Fibroblast of lung (primary cell): ENCODE data around the gene CACYBP. TPM values are rescaled to one million over a fixed set of nuclear protein-coding genes. Genes with fewer than 3 reads are reported as not detected.

Experiments used
- DNase-seq, 2 donors: peaks; one replicate each; pipeline versions ENCODE4 v3.0.0 to v3.0.0-alpha.2; 2010; ENCODE audit warnings: low read depth in 2 of 2
- H2AFZ ChIP-seq: 2 replicates; pipeline ENCODE4 v1.5.1; 2012; ENCODE audit warnings: low read length, control low read depth, inconsistent platforms
- H3K27ac ChIP-seq: 2 replicates; pipeline ENCODE4 v1.5.1; 2011; ENCODE audit warnings: low read length, control low read depth; ENCODE audit not compliant: insufficient read depth
- H3K27me3 ChIP-seq: 2 replicates; pipeline ENCODE4 v1.5.1; 2011; ENCODE audit warnings: mild to moderate bottlenecking, low read length; ENCODE audit not compliant: control insufficient read depth, insufficient read depth
- H3K36me3 ChIP-seq: 2 replicates; pipeline ENCODE4 v1.5.1; 2011; ENCODE audit warnings: low read length; ENCODE audit not compliant: control insufficient read depth, insufficient read depth
- H3K4me1 ChIP-seq: 2 replicates; pipeline ENCODE4 v1.5.1; 2011; ENCODE audit warnings: low read length; ENCODE audit not compliant: control insufficient read depth, insufficient read depth; ENCODE audit errors: extremely low read depth
- H3K4me2 ChIP-seq: 2 replicates; pipeline ENCODE4 v1.5.1; 2011; ENCODE audit warnings: low read length, control low read depth; ENCODE audit not compliant: insufficient read depth; ENCODE audit errors: extremely low read depth
- H3K4me3 ChIP-seq, 4 experiments: fragments of 200-600 bp in 1 of 4; sonication (generic) in 1 of 4; replicated peaks in 1 of 4; 2 replicates each; pipeline ENCODE4 v1.5.1; 2011 to 2016; ENCODE audit warnings: low read length in 4 of 4, low read depth in 3 of 4, mild to moderate bottlenecking in 3 of 4, control low read depth in 2 of 4, inconsistent platforms in 1 of 4, mixed read lengths in 1 of 4; ENCODE audit not compliant: insufficient read depth in 1 of 4; ENCODE audit errors: control extremely low read depth in 1 of 4
- H3K79me2 ChIP-seq: 2 replicates; pipeline ENCODE4 v1.5.1; 2012; ENCODE audit warnings: mild to moderate bottlenecking, low read length, inconsistent platforms; ENCODE audit not compliant: control insufficient read depth, insufficient read depth
- H3K9ac ChIP-seq: 2 replicates; pipeline ENCODE4 v1.5.1; 2011; ENCODE audit warnings: mild to moderate bottlenecking, low read length, control low read depth; ENCODE audit not compliant: insufficient read depth
- H3K9me3 ChIP-seq: 2 replicates; pipeline ENCODE4 v1.5.1; 2012; ENCODE audit warnings: low read depth, low read length; ENCODE audit not compliant: control insufficient read depth, insufficient read depth
- H4K20me1 ChIP-seq: 2 replicates; pipeline ENCODE4 v1.5.1; 2011; ENCODE audit warnings: low read length; ENCODE audit not compliant: control insufficient read depth, insufficient read depth; ENCODE audit errors: extremely low read depth
- EZH2 ChIP-seq: IDR thresholded peaks from 2 replicates; pipeline ENCODE4 v1.5.1; 2012; ENCODE audit warnings: low read length, control low read depth, mild to moderate bottlenecking; ENCODE audit errors: missing control alignments
- polyA plus RNA-seq, 2 donors: library from polyadenylated mRNA; depleted of rRNA in 1 of 2; stranded (reverse) in 1 of 2; unstranded in 1 of 2; fragments of >200 nt; gene quantifications; 2 replicates each; pipeline ENCODE4 v1.2.1, GENCODE V29; 2011 to 2012; ENCODE audit warnings: missing spikeins in 1 of 2
- total RNA-seq: library from RNA; depleted of rRNA; stranded (reverse); fragments of >200 nt; gene quantifications from 2 replicates; pipeline ENCODE4 v1.2.1, GENCODE V29; 2014
- TF ChIP-seq, protein P1 (sequence below), 2 donors: IDR thresholded peaks in 1 of 2; conservative IDR thresholded peaks in 1 of 2; 1 replicate in 1 of 2; 2 replicates in 1 of 2; pipeline ENCODE4 v1.5.1; 2011 to 2012; ENCODE audit warnings: low read length in 2 of 2, control low read depth in 1 of 2, inconsistent platforms in 1 of 2, low read depth in 1 of 2, mild to moderate bottlenecking in 1 of 2

Gene CACYBP
- total and polyA plus RNA-seq, 2 donors (not counting 1 experiment from before 2014, with no cell fraction given), result 55.6 to 238 TPM

DNA sequence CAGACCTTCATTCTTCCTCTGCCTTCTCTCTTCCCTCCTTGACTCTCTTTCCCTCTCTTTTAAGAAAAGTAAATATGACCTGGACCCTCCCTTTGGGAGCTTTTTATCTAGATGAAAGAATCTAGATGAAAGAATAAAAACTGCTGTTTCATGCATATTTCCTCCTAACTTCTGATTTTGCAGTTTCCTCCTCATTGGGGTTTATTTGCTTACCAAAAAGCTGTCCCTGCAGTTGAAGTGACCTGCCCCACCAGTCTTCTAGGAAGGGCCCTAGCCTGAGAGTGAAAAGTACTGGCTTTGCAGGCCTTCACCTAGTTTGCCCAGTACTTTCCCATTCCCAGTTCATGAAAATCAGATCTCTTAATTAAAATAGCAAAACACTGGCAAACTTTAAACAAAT is 28.3 kb upstream of the CACYBP start:
- H3K27ac ChIP-seq, result no peak overlapping the region
- no peaks in the 10 kb centered on the region for H4K20me1 ChIP-seq
- no peaks in the 10 kb centered on the region for H3K9me3 ChIP-seq
- no peak overlapping the region for H2AFZ ChIP-seq
- no peak overlapping the region for H3K4me3 ChIP-seq
- no peak overlapping the region for H3K4me2 ChIP-seq
- DNase-seq, result no peak
- H3K36me3 ChIP-seq, result no peaks in the 10 kb centered on the region
- TF ChIP-seq, protein P1, sequence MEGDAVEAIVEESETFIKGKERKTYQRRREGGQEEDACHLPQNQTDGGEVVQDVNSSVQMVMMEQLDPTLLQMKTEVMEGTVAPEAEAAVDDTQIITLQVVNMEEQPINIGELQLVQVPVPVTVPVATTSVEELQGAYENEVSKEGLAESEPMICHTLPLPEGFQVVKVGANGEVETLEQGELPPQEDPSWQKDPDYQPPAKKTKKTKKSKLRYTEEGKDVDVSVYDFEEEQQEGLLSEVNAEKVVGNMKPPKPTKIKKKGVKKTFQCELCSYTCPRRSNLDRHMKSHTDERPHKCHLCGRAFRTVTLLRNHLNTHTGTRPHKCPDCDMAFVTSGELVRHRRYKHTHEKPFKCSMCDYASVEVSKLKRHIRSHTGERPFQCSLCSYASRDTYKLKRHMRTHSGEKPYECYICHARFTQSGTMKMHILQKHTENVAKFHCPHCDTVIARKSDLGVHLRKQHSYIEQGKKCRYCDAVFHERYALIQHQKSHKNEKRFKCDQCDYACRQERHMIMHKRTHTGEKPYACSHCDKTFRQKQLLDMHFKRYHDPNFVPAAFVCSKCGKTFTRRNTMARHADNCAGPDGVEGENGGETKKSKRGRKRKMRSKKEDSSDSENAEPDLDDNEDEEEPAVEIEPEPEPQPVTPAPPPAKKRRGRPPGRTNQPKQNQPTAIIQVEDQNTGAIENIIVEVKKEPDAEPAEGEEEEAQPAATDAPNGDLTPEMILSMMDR (conservative IDR thresholded peaks at IDR 0.05 in 1 of 2, IDR thresholded peaks at IDR 0.05 in 1 of 2; ENCODE audit: low read depth in 1 of 2, low read length in 2 of 2), result no peak
- TF ChIP-seq EZH2, result no peak
- no peaks in the 10 kb centered on the region for H3K27me3 ChIP-seq
- no peak overlapping the region for H3K9ac ChIP-seq
- no peaks in the 10 kb centered on the region for H3K4me1 ChIP-seq
- H3K79me2 ChIP-seq, result no peaks in the 10 kb centered on the region

DNA sequence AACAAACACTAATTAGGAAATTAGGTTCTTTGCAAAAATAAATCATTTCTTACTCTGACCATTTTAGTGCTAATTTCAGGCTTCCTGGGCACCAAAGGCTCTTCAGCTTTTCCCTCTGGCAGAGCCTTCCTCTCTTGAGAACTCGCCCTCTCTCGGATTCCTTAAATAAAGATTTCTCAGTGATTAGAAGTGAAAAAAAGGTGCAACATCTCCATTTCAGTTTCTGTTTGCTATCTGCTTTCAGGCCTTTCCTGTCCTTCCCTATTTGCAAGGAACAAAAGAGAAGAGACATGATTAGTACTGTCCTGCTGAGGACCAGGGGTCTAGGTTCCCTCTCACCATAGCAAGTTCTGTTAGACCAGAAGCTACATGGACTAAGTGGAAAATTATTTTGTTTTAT is 27.8 kb upstream of the CACYBP start:
- no peak overlapping the region for H3K4me3 ChIP-seq
- no peaks in the 10 kb centered on the region for H3K27me3 ChIP-seq
- no peak overlapping the region for H3K27ac ChIP-seq
- TF ChIP-seq, protein P1 (conservative IDR thresholded peaks at IDR 0.05 in 1 of 2, IDR thresholded peaks at IDR 0.05 in 1 of 2; ENCODE audit: low read depth in 1 of 2, low read length in 2 of 2), result no peak
- no peak overlapping the region for H2AFZ ChIP-seq
- no peaks in the 10 kb centered on the region for H3K4me1 ChIP-seq
- H3K79me2 ChIP-seq, result no peaks in the 10 kb centered on the region
- H4K20me1 ChIP-seq, result no peaks in the 10 kb centered on the region
- no peaks in the 10 kb centered on the region for H3K36me3 ChIP-seq
- no peak overlapping the region for H3K4me2 ChIP-seq
- DNase-seq, result no peak
- no peak overlapping the region for H3K9ac ChIP-seq
- no peaks in the 10 kb centered on the region for H3K9me3 ChIP-seq

DNA sequence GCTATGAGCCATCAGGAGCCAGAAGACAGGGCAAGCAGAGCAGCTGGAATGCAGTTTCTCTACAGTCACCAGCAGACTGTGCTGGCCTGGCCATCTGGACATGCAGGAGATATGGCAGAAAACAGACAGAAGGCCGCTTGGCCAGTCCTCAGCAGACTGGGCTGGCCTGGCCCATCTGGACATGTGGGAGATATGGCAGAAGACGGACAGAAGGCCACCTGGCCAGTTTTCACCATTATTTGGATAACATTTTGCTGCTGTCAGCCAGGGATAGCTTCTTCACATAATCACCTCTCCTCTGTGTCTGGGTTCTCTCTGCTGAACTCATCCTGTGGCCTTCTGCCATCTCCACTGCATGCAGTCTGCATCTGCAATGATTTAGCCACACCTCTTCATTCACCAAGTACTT is 25.0 kb upstream of the CACYBP start:
- H3K4me2 ChIP-seq, result no peak overlapping the region
- H3K27me3 ChIP-seq, result no peaks in the 10 kb centered on the region
- H3K9me3 ChIP-seq, result no peaks in the 10 kb centered on the region
- no peaks in the 10 kb centered on the region for H4K20me1 ChIP-seq
- DNase-seq, result peak in 1 of 2 donors; percentile 33
- TF ChIP-seq, protein P1 (conservative IDR thresholded peaks at IDR 0.05 in 1 of 2, IDR thresholded peaks at IDR 0.05 in 1 of 2; ENCODE audit: low read depth in 1 of 2, low read length in 2 of 2), result no peak
- TF ChIP-seq EZH2, result no peak
- no peak overlapping the region for H2AFZ ChIP-seq
- H3K9ac ChIP-seq, result no peak overlapping the region
- H3K4me3 ChIP-seq, result no peak overlapping the region
- H3K27ac ChIP-seq, result no peak overlapping the region
- H3K4me1 ChIP-seq, result no peaks in the 10 kb centered on the region
- H3K36me3 ChIP-seq, result no peaks in the 10 kb centered on the region
- no peaks in the 10 kb centered on the region for H3K79me2 ChIP-seq
